K562 (cell line): ENCODE results near the gene ZC3H6. TPM values are rescaled to one million over a fixed set of nuclear protein-coding genes. Genes with fewer than 3 reads are reported as not detected.

Source experiments
- EWSR1 ChIP-seq: fragments of 450-650 bp; IDR thresholded peaks from 2 replicates; pipeline ENCODE4 v1.6.1; 2018; ENCODE audit warnings: borderline replicate concordance, mild to moderate bottlenecking, low read depth, moderate library complexity; ENCODE audit not compliant: partially characterized antibody
- FOXP1 ChIP-seq: sonication (generic); formaldehyde crosslinking; IDR thresholded peaks from 2 replicates; pipeline ENCODE4 v1.8.0; 2022; ENCODE audit warnings: mild to moderate bottlenecking, missing genetic modification reagents
- HDAC3 ChIP-seq: fragments of 450-650 bp; IDR thresholded peaks from 2 replicates; pipeline ENCODE4 v1.6.1; 2018; ENCODE audit warnings: borderline replicate concordance, mild to moderate bottlenecking, moderate library complexity; ENCODE audit not compliant: partially characterized antibody
- KAT2B ChIP-seq: IDR thresholded peaks from one replicate; pipeline ENCODE4 v1.6.1; 2012; ENCODE audit warnings: low read depth, mild to moderate bottlenecking, control low read depth, inconsistent platforms, low read length, moderate library complexity
- MAFK ChIP-seq: IDR thresholded peaks from 2 replicates; pipeline ENCODE4 v1.6.1; 2011; ENCODE audit warnings: low read length, improper control_type of control experiment
- MAZ ChIP-seq, 2 experiments: fragments of 450-650 bp in 1 of 2; sonication (generic) in 1 of 2; formaldehyde crosslinking; IDR thresholded peaks in 1 of 2; conservative IDR thresholded peaks in 1 of 2; 2 replicates each; pipeline versions ENCODE4 v1.4.0 to v1.5.0; 2020; ENCODE audit warnings: mild to moderate bottlenecking in 1 of 2, missing genetic modification reagents in 1 of 2
- MED1 ChIP-seq: sonication (generic); formaldehyde crosslinking; IDR thresholded peaks from 2 replicates; pipeline ENCODE4 v1.8.1; 2023; ENCODE audit warnings: missing genetic modification reagents, borderline replicate concordance
- MEIS2 ChIP-seq: fragments of 450-650 bp; IDR thresholded peaks from 2 replicates; pipeline ENCODE4 v1.6.1; 2014; ENCODE audit warnings: mild to moderate bottlenecking; ENCODE audit not compliant: partially characterized antibody
- RNF219 ChIP-seq: fragments of 250-450 bp; sonication (Bioruptor Pico); IDR thresholded peaks from 2 replicates; pipeline ENCODE4 v1.5.0; 2022; ENCODE audit warnings: mild to moderate bottlenecking
- RUNX1 ChIP-seq: sonication (generic); IDR thresholded peaks from 2 replicates; pipeline ENCODE4 v1.6.1; 2016; ENCODE audit warnings: antibody characterized with exemption, low read depth
- ZBED1 ChIP-seq: IDR thresholded peaks from 2 replicates; pipeline ENCODE4 v1.6.1; 2014
- ZNF12 ChIP-seq: sonication (generic); formaldehyde crosslinking; IDR thresholded peaks from 2 replicates; pipeline ENCODE4 v1.4.0; 2020; ENCODE audit warnings: mild to moderate bottlenecking, missing genetic modification reagents
- ZNF121 ChIP-seq: sonication (generic); formaldehyde crosslinking; conservative IDR thresholded peaks from 2 replicates; pipeline ENCODE4 v1.8.0; 2022; ENCODE audit warnings: missing genetic modification reagents
- ZNF274 ChIP-seq: IDR thresholded peaks from 2 replicates; pipeline ENCODE4 v1.6.1; 2011; ENCODE audit warnings: low read depth, mild to moderate bottlenecking, low read length, moderate library complexity, borderline replicate concordance
- ZNF75A ChIP-seq: fragments of 450-650 bp; formaldehyde crosslinking; IDR thresholded peaks from 2 replicates; pipeline ENCODE4 v1.4.0; 2020; ENCODE audit warnings: mild to moderate bottlenecking
- polyA plus RNA-seq, 8 experiments: library from polyadenylated mRNA; depleted of rRNA in 4 of 8; stranded (reverse) in 5 of 8; unstranded in 3 of 8; fragments of >200 nt; fragmentation: Nextera tagmentation in 2 of 8; fragmentation: Illumina TruSeq in 1 of 8; extraction: Ambion mirVana in 2 of 8; extraction: Trizol in 1 of 8; gene quantifications; 2 replicates each; pipeline versions ENCODE4 v1.2.1 to v1.2.3, GENCODE V29; 2011 to 2014; ENCODE audit warnings: inconsistent platforms in 1 of 8, missing spikeins in 1 of 8
- total RNA-seq, 7 experiments: library from RNA; depleted of rRNA in 6 of 7; stranded (reverse); fragments of >200 nt in 6 of 7; fragmentation: Illumina TruSeq in 2 of 7; extraction: Trizol in 2 of 7; gene quantifications; 2 replicates each; pipeline versions ENCODE4 v1.2.1 to v1.2.3, GENCODE V29; 2011 to 2021; ENCODE audit warnings: low replicate concordance in 1 of 7
- TF ChIP-seq, protein P1 (sequence below): fragments of 250-450 bp; sonication (Bioruptor Pico); IDR thresholded peaks from 2 replicates; pipeline ENCODE4 v1.8.0; 2021; ENCODE audit warnings: borderline replicate concordance, mild to moderate bottlenecking, moderate library complexity; ENCODE audit not compliant: poor library complexity, severe bottlenecking
- TF ChIP-seq, protein P2 (sequence below), 2 experiments: fragments of 450-650 bp; formaldehyde crosslinking in 1 of 2; IDR thresholded peaks; 2 replicates each; pipeline versions ENCODE4 v1.4.0 to v1.6.1; 2014 to 2020; ENCODE audit warnings: mild to moderate bottlenecking in 2 of 2, borderline replicate concordance in 1 of 2, low read depth in 1 of 2

Gene ZC3H6
- total and polyA plus RNA-seq, 9 of the 15 experiments (the other 6 are each of a cell fraction or from before 2014, with no cell fraction given), result 0.45 to 1.9 (median 1.5) TPM

DNA sequence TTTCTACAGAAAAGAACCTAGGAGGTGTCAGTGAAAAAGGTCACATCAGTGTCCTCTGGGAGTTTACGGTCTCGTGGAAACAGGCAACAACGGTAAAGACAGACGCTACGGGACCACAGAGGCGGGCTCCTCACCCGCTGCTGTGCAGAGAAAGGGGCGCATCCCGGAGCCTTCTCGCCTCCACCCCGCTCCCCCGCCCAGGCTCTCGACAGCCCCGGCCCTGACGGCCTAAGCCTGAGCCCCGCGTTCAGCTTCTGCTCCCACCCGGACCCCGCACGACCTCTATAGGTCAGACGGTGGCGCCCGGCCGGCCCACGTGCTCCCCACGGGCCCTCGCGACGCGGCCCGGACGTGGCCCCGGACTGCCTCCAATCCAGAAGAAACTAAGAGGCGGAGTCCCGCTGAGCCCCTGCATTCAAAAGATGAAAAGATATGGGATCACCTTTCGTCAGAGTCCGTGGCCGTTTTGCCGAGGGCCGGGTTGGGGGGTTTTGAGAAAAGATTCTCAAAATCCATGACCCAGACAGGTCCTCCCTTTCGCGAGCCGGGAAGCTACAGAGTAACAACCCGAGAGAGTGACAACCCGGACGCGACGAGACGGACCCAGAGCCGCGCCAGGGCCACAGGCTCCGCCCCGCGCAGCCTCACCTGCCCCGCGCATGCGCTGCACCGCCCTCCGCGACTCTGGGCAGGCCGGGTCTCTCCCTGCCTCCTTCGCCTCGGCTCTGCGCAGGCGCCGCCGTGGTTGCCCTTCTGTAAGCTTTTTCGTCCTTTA lies 20.7 kb upstream of the ZC3H6 start, which contains the start of gene ZC3H8 (continued):
- TF ChIP-seq EWSR1 (no peak), ZNF121 (CRISPR knock-in tag) (no peak), RUNX1 (no peak), ZNF274 (no peak), ZBED1 (no peak), ZNF75A (no peak), ZNF12 (CRISPR knock-in tag) (no peak), MEIS2 (peak; percentile 98), MED1 (CRISPR knock-in tag) (no peak), FOXP1 (CRISPR knock-in tag) (peak; percentile 71; the same call in 1 of the 2 replicates), RNF219 (CRISPR knock-in tag) (no peak), MAZ (CRISPR knock-in tag; conservative IDR thresholded peaks at IDR 0.05 in 1 of 2, IDR thresholded peaks at IDR 0.05 in 1 of 2) (peak; percentile 72 to 77; a peak in 3 of 4 replicates), MAFK (no peak), KAT2B (no peak), HDAC3 (no peak)
- TF ChIP-seq, protein P1, sequence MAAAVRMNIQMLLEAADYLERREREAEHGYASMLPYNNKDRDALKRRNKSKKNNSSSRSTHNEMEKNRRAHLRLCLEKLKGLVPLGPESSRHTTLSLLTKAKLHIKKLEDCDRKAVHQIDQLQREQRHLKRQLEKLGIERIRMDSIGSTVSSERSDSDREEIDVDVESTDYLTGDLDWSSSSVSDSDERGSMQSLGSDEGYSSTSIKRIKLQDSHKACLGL (CRISPR knock-in tag), result peak; percentile 75
- TF ChIP-seq, protein P2, sequence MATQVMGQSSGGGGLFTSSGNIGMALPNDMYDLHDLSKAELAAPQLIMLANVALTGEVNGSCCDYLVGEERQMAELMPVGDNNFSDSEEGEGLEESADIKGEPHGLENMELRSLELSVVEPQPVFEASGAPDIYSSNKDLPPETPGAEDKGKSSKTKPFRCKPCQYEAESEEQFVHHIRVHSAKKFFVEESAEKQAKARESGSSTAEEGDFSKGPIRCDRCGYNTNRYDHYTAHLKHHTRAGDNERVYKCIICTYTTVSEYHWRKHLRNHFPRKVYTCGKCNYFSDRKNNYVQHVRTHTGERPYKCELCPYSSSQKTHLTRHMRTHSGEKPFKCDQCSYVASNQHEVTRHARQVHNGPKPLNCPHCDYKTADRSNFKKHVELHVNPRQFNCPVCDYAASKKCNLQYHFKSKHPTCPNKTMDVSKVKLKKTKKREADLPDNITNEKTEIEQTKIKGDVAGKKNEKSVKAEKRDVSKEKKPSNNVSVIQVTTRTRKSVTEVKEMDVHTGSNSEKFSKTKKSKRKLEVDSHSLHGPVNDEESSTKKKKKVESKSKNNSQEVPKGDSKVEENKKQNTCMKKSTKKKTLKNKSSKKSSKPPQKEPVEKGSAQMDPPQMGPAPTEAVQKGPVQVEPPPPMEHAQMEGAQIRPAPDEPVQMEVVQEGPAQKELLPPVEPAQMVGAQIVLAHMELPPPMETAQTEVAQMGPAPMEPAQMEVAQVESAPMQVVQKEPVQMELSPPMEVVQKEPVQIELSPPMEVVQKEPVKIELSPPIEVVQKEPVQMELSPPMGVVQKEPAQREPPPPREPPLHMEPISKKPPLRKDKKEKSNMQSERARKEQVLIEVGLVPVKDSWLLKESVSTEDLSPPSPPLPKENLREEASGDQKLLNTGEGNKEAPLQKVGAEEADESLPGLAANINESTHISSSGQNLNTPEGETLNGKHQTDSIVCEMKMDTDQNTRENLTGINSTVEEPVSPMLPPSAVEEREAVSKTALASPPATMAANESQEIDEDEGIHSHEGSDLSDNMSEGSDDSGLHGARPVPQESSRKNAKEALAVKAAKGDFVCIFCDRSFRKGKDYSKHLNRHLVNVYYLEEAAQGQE (IDR thresholded peaks at IDR 0.05; ENCODE audit: borderline replicate concordance), result no peak
- TF ChIP-seq, protein P2 (CRISPR knock-in tag; IDR thresholded peaks at IDR 0.05; ENCODE audit: low read depth), result 0 out of 2 replicates have a peak, but pooled peaks have one; percentile 54
